Activated T-helper 1 cell treated with anti-CD3 and anti-CD28 coated beads, Interleukin-12 subunit alpha, Interleukin-12 subunit beta, Interleukin-2, Interleukin-4 antibody, amounts not matched to agents 30 ng/mL and 10 ng/mL and 1 ng/mL, durations not matched to agents 14 hours and 24 hours and 36 hours (primary cell): ENCODE measurements around the gene KIR3DL2. TPM values are rescaled to one million over a fixed set of nuclear protein-coding genes. Genes with fewer than 3 reads are reported as not detected.
"Not testable (repeated sequence)": the region's sequence is repeated elsewhere in the genome, so short reads cannot be mapped to it uniquely, and the experiment has no call there.

Experiments
- DNase-seq: peaks from one replicate; pipeline ENCODE4 v3.0.0; 2021; ENCODE audit warnings: low spot score
- H3K27ac Mint-ChIP-seq: one replicate; pipeline ENCODE4 v1.8.0; 2021; ENCODE audit warnings: mild to moderate bottlenecking, mixed read lengths
- H3K27me3 Mint-ChIP-seq: one replicate; pipeline ENCODE4 v1.8.0; 2022; ENCODE audit warnings: mild to moderate bottlenecking, moderate library complexity, mixed read lengths; ENCODE audit not compliant: insufficient read depth
- H3K36me3 Mint-ChIP-seq: one replicate; pipeline ENCODE4 v1.8.0; 2021; ENCODE audit warnings: low read depth, mixed read lengths
- H3K4me1 Mint-ChIP-seq: one replicate; pipeline ENCODE4 v1.8.0; 2021; ENCODE audit warnings: low read depth, mixed read lengths
- H3K4me3 Mint-ChIP-seq: one replicate; pipeline ENCODE4 v1.8.0; 2021; ENCODE audit warnings: mild to moderate bottlenecking, moderate library complexity, mixed read lengths
- H3K9me3 Mint-ChIP-seq: one replicate; pipeline ENCODE4 v1.8.0; 2021; ENCODE audit warnings: mixed read lengths
- intact Hi-C: fragments of 100-400 bp; cut with micrococcal nuclease; formaldehyde crosslinking; loops from one replicate; pipeline ENCODE4 v1.15.1; 2024
- total RNA-seq: library from RNA; stranded (reverse); gene quantifications from 2 replicates; pipeline ENCODE4 v1.2.3, GENCODE V29; 2022

Gene KIR3DL2
- total RNA-seq, 1 donor from 2014 or later, result 0.65 TPM

DNA sequence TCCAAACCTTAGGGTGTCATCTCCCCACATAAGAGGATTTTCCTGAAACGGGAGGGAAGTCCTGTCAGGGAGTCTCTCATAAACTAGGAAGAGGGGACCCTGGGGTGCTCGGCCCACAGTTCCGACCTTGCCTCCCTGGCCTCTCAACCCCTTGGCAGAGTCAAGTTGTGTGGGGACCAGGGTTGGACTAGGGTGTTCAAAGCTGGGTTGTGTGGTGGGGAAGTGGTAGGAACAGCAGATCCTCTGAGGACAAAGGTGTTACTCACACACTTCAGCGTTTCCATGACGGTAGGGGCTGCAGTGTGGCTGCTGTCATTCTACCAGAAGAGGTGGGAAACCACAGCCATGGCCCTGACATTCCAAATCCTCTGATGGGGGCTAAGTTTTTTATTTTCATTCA is 15.1 kb upstream of the KIR3DL2 start:
- intact Hi-C loops, H3K9me3 Mint-ChIP-seq, H3K27ac Mint-ChIP-seq, DNase-seq, H3K4me3 Mint-ChIP-seq, H3K27me3 Mint-ChIP-seq, H3K36me3 Mint-ChIP-seq, H3K4me1 Mint-ChIP-seq: not testable (repeated sequence)

- H3K9me3 Mint-ChIP-seq, H3K27ac Mint-ChIP-seq, H3K27me3 Mint-ChIP-seq, intact Hi-C loops, H3K36me3 Mint-ChIP-seq, H3K4me1 Mint-ChIP-seq, DNase-seq, H3K4me3 Mint-ChIP-seq: not testable (repeated sequence)
These were observed 12.7 kb upstream of the KIR3DL2 start for GRCh38 chr19:54837522-54837921.

- H3K36me3 Mint-ChIP-seq, H3K4me3 Mint-ChIP-seq, H3K4me1 Mint-ChIP-seq, H3K9me3 Mint-ChIP-seq, DNase-seq, intact Hi-C loops, H3K27me3 Mint-ChIP-seq, H3K27ac Mint-ChIP-seq: not testable (repeated sequence)
These were observed 7.1 kb upstream of the KIR3DL2 start for GRCh38 chr19:54843171-54843570.

- H3K4me1 Mint-ChIP-seq, result no peaks in the 10 kb centered on the region
- intact Hi-C loops, result no loop called here
- H3K27ac Mint-ChIP-seq, result no peak overlapping the region
- H3K9me3 Mint-ChIP-seq, result peaks cover 7% of the 10 kb centered on the region
- H3K27me3 Mint-ChIP-seq, result peaks cover 3% of the 10 kb centered on the region
- no peaks in the 10 kb centered on the region for H3K36me3 Mint-ChIP-seq
- no peak overlapping the region for H3K4me3 Mint-ChIP-seq
- DNase-seq, result no peak
These were observed 687 bp downstream of the KIR3DL2 start for GRCh38 chr19:54850930-54851329.

DNA sequence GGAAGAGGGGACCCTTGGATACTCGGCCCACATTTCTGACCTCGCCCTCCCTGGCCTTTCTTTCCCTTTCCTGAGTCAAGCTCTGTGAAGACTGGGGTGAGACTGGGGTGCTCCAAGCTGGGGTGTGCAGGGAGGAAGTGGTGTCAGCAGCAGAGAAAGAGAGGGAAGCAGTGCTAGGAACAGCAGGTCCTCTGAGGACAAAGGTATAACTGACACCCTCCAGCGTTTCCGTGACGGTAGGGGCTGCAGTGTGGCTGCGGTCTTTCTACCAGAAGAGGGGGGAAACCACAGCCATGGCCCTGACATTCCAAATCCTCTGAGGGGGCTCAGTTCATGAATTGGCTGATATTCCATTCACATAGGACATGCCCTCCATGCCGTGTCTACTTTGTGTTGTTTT is 1.1 kb downstream of the KIR3DL2 start:
- H3K9me3 Mint-ChIP-seq, result peaks cover 7% of the 10 kb centered on the region
- H3K4me3 Mint-ChIP-seq, result no peak overlapping the region
- no peaks in the 10 kb centered on the region for H3K36me3 Mint-ChIP-seq
- DNase-seq, result no peak
- H3K27ac Mint-ChIP-seq, result no peak overlapping the region
- H3K4me1 Mint-ChIP-seq, result no peaks in the 10 kb centered on the region
- intact Hi-C loops, result no loop called here
- peaks cover 3% of the 10 kb centered on the region for H3K27me3 Mint-ChIP-seq

- H3K36me3 Mint-ChIP-seq, H3K4me3 Mint-ChIP-seq, intact Hi-C loops, DNase-seq, H3K27me3 Mint-ChIP-seq, H3K4me1 Mint-ChIP-seq, H3K9me3 Mint-ChIP-seq, H3K27ac Mint-ChIP-seq: not testable (repeated sequence)
These were observed 5.0 kb downstream of the KIR3DL2 start for GRCh38 chr19:54855241-54855640.

DNA sequence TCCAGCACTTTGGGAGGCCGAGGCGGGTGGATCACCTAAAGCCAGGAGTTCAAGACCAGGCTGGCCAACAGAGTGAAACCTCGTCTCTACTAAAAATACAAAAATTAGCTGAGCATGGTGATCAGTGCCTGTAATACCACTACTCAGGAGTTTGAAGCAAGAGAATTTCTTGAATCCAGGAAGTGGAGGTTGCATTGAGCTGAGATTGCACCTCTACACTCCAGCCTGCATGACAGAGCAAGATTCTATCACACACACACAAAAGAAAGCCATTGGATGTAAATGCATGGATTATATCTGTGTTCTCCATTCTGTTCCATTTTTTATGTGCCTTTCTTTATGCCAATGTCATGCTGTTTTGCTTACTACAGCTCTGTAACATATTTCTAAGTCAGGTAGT is 8.2 kb downstream of the KIR3DL2 start:
- H3K36me3 Mint-ChIP-seq, intact Hi-C loops, H3K9me3 Mint-ChIP-seq, H3K4me3 Mint-ChIP-seq, H3K4me1 Mint-ChIP-seq, DNase-seq, H3K27ac Mint-ChIP-seq, H3K27me3 Mint-ChIP-seq: not testable (repeated sequence)

GRCh38 chr19:54859421-54859820 is 9.2 kb downstream of the KIR3DL2 start:
- intact Hi-C loops, H3K27me3 Mint-ChIP-seq, DNase-seq, H3K27ac Mint-ChIP-seq, H3K9me3 Mint-ChIP-seq, H3K36me3 Mint-ChIP-seq, H3K4me1 Mint-ChIP-seq, H3K4me3 Mint-ChIP-seq: not testable (repeated sequence)

GRCh38 chr19:54863459-54863858 is 13.2 kb downstream of the KIR3DL2 start:
- H3K9me3 Mint-ChIP-seq, H3K36me3 Mint-ChIP-seq, H3K4me1 Mint-ChIP-seq, H3K4me3 Mint-ChIP-seq, H3K27me3 Mint-ChIP-seq, DNase-seq, H3K27ac Mint-ChIP-seq, intact Hi-C loops: not testable (repeated sequence)

DNA sequence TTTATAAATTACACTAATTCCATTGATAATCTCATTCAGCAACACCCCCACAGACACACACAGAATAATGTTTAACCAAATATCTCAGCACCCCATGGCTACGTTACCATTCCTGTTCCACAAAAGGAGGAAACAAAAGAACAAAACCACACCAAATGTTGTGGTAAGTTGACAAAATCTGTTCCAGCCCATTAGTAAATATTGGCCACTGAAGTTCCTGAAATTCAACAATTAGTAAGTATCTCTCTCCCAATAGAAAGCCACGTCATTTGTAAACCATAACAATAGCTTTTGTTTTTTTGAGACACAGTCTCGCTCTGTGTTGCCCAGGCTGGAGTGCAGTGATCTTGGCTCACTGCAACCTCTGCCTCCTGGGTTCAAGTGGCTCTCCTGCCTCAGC is 21.5 kb downstream of the KIR3DL2 start:
- no peak for DNase-seq
- H3K36me3 Mint-ChIP-seq, result no peaks in the 10 kb centered on the region
- peaks cover 3% of the 10 kb centered on the region for H3K27me3 Mint-ChIP-seq
- H3K4me3 Mint-ChIP-seq, result no peak overlapping the region
- H3K27ac Mint-ChIP-seq, result no peak overlapping the region
- intact Hi-C loops, result no loop called here
- no peaks in the 10 kb centered on the region for H3K4me1 Mint-ChIP-seq
- H3K9me3 Mint-ChIP-seq, result no peaks in the 10 kb centered on the region

DNA sequence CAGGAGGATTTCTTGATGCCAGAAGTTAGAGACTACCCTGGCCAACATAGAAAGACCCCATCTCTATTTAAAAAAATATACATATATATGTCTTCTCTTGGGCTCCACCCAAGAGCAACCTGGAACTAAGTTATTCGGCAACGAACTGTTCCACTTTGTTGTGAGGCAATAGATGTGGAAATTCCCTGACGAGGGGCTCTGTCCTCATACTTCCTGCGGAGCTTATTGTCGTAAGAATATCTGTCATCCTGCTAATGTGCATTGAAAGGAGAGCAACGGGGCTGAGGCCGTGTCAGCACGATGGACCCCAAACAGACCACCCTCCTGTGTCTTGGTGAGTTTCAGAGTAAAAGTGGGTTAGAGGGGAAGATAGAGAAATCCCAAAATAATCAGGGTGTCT is 23.7 kb downstream of the KIR3DL2 start, which contains the start of gene FCAR:
Gene FCAR, plus strand, starts transcription at position 246 of the 400 bp plus-strand sequence. Its CDS starts 55 bp downstream, at position 301.
- Mint-ChIP-seq H3K27me3 (peaks cover 7% of the 10 kb centered on the region), H3K27ac (no peak within 1 kb of the TSS), H3K36me3 (no peaks in the 10 kb centered on the region), H3K4me1 (no peaks in the 10 kb centered on the region), H3K9me3 (no peaks in the 10 kb centered on the region), H3K4me3 (no peak within 1 kb of the TSS)
- DNase-seq, result no peak
- intact Hi-C loops, result no loop called here

DNA sequence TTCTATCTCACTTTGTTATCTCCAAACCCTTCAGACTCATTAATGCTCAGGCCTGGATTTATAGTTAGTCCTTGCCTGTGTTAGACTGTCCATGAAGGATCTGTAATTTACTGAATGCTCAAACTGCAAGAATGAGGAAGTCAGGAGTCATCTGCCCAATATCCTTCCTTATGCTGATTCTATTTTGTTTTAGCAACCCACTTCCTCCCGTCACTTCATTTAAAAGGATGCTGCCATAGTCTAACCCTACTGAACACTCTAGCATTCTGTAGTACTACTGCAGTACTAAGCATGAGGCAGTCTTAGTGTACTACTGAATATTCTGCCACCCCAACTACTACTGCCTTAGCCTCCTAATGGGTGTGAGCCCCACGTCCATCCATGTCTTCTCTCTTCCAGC is 25.3 kb downstream of the KIR3DL2 start:
- no peaks in the 10 kb centered on the region for H3K4me1 Mint-ChIP-seq
- H3K27ac Mint-ChIP-seq, result no peak overlapping the region
- peaks cover 10% of the 10 kb centered on the region for H3K27me3 Mint-ChIP-seq
- H3K9me3 Mint-ChIP-seq, result no peaks in the 10 kb centered on the region
- H3K4me3 Mint-ChIP-seq, result no peak overlapping the region
- DNase-seq, result no peak
- intact Hi-C loops, result no loop called here
- no peaks in the 10 kb centered on the region for H3K36me3 Mint-ChIP-seq

- Mint-ChIP-seq H3K4me3 (no peak overlapping the region), H3K36me3 (no peaks in the 10 kb centered on the region), H3K27me3 (peaks cover 10% of the 10 kb centered on the region), H3K4me1 (peaks cover 6% of the 10 kb centered on the region), H3K27ac (no peak overlapping the region), H3K9me3 (no peaks in the 10 kb centered on the region)
- intact Hi-C loops, result no loop called here
- DNase-seq, result no peak
These were observed 27.2 kb downstream of the KIR3DL2 start for GRCh38 chr19:54877471-54877870.

DNA sequence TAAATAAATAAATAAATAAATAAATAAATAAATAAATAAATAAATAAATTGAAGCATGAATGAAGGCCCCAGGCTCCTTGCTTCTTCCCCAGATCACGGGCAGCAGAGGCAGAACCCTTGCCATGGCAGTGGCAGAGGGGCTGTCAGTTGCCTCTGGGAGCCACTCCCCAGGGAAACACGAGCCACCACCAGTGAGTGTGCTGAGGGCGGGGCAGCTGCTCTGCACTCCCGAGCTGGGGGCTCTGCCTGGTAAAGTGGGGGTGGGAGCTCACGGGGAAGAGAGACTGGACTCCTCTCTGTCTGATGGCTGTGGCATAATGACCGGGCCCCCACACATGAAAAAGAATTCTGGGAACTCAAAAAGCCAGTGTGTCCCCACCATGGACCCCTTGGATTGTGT is 31.6 kb downstream of the KIR3DL2 start:
- H3K27ac Mint-ChIP-seq, result no peak overlapping the region
- no peaks in the 10 kb centered on the region for H3K36me3 Mint-ChIP-seq
- peaks cover 12% of the 10 kb centered on the region for H3K4me1 Mint-ChIP-seq
- no peak for DNase-seq
- no peak overlapping the region for H3K4me3 Mint-ChIP-seq
- intact Hi-C loops, result loop anchor here (1.0 to 10.0 kb wide), 6 partner anchors 180 to 620 kb away; partner anchors contain the start of genes DNAAF3 and RDH13
- H3K9me3 Mint-ChIP-seq, result no peaks in the 10 kb centered on the region
- peaks cover 8% of the 10 kb centered on the region for H3K27me3 Mint-ChIP-seq
